Activated CD8-positive, alpha-beta memory T cell treated with anti-CD3 and anti-CD28 coated beads, Interleukin-2, amount 50 U/mL, for 4 hours (primary cell): Measurements from ENCODE around the gene KDM4C.
"Not testable (repeated sequence)": the region's sequence is repeated elsewhere in the genome, so short reads cannot be mapped to it uniquely, and the experiment has no call there.

ENCODE experiments used
- DNase-seq: peaks from one replicate; pipeline ENCODE4 v3.0.0-alpha.2; 2020

The KDM4C gene

DNA sequence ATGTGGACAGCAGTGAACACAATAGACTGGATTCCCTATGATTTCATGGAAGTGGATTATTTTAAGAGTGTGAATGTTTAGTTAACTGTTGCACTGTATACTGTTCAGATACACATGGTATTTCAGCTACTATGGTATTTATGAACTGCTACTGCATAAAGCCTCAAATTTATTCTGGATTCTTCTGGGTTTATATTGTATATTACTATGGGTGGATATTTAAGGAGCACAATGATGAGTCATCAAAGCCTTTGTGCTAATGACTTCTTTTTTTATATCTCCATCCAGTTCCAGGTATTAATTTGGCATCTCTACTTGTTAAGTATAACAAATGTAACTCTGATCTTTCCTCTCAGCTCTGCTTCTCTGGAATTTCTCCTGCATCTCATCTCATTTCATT, 6.8 kb downstream of the KDM4C start:
- DNase-seq, result no peak

DNA sequence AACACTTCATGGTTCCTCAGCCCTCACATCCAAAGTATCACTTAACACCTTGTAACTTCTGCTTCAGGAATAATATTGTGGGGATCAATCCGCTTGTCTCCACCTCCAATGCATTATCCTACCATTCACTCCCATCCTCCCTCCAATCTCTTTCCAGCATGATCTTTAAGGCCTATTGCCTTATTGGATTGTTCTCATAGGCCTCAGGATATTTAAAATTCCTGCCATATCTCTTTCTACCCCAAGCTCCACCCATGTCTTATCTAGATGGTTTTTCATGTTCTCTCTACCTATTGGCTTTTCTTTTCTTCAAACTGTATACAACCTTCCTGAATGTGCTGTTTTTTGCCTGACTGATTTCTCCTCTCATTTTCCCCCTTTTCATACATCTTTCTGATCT, 7.2 kb downstream of the KDM4C start:
- no peak for DNase-seq

DNA sequence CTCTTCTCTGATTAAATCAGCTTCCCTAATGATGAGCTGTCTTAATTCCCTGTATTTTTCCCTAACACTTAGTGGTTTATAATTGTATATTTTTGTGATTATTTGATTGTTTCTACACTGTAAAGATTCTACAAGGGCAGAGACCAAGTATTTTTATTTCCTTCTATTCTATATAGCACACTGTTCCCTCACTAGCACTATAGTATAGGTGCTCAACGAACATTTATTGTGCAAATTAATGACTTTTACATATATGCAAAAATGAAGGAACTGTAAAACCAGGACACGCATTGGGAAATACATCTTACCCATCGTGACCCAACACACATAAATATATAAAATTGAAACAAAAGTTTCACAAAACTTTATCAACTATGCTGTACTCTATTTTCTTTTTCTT, 7.6 kb downstream of the KDM4C start:
- no peak for DNase-seq

DNA sequence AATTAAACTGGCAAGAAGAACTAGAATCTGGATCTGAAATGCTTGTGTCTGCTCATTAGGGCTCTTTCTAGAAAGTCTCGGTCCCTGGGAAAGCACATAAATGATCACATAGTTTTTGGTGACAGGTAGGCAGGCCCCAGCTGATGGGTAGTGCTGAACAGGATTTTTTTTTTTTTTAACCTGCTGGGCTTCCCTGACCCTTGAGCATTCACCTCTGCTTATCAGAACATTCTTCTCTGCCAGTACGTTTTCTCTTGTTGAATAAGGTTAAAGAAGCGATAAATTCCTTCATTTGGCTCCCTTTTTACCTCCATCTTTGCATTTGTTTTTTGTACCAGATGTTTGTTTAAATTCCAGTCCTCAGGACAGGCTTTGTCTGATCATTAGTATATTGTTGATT, 8.8 kb downstream of the KDM4C start:
- no peak for DNase-seq

DNA sequence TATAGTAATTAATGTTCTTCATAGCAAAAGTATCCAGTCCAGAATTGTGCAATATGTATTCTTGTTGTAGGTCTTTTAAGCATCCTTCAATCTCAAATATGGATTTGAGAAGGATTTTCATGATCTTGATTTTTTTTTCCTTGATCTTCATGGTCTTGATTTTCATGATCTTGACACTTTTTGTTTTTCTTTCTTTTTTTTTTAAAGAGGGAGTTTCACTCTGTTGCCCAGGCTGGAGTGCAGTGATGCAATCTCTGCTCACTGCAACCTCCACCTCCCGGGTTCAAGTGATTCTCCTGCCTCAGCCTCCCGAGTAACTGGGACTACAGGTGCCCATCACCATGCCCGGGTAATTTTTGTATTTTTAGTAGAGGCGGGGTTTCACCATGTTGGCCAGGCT, 10.8 kb downstream of the KDM4C start:
- not testable (repeated sequence) for DNase-seq

DNA sequence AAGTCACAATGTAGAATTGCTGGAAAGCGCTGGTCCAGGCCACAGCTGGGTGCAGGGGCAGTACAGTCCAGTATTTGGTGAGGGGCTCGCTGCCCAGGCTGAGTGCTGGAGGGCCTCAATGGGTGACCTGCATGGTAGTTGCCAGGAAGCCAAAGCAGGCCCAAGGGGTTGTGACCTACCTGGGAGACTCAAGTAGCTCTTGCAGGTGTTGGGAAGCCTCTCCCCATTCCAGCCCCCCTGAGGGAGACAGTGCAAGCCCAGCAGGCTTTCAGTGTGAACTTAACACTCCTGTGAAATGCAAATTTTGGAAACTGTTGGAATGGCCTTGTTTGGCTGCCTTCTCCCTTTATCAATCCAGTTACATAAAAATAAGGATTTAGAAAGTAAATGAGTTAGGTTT, 13.9 kb downstream of the KDM4C start:
- DNase-seq, result no peak

DNA sequence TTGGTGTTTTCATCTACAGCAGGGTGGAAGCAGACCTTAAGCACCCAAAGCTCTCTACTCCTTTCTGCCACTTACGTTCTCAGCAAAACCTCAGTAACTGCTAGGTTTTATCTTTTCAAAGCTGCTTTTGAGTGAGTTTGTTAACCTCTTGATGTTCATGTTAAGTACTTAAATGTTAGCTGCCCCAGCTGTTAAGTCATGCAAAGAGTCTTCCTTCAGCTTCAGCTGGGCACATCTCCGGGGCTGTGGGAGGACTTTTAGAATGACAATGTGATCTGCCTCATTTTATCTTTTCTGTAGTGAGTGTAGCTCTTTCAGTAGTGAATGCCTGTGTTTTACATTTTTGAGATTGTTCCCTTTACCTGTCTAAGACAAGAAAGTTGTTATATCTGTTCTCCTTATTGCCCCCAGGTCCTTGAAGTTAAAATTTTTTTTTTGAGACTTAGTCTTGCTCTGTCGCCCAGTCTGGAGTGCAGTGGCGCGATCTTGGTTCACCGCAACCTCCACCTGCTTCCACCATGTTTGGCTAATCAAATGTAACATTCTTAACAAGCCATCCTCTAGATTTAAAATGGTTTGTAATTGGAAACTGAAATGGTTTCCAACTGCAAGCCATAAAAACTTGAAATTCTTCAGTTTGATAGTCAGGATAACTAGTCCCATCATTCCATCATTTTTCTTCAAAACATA, 19.6 kb downstream of the KDM4C start:
- DNase-seq, result no peak

DNA sequence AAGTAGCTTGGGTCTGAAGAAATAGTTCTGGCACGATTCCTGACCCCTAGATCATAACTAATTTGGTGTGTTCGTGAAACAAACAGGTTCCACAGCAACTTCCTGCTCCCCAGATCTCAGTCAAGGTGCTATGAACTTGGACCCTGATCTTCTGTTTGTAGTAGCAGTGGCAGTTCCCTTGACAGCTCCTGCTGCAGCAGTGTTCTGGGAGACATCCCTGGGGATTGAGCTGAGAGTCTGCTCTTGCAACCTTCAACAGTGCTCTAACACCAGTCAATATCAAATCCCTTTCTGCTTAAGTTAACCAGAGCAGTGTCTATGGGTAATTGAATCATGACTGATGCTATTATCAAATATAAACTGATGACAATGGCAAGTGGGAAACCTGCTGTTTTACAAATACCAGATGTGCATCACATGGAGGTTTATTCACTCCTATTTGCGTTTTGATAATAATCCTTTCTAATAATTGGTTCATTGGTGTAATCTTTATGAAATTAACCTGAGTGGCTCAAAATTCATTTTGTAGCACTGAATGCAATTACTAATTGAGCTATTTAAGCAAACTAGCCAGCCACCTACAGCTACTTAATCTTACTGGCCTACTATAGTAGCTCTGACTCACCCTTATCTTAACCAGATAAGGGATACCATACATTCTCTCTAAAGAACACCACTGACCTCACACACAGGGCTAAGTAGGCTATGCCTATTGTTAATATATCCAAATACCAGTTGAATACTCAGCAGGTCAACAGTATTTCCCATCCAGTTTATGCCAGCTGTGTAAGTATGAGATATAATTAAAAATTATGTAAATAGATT, 21.9 kb downstream of the KDM4C start:
- no peak for DNase-seq

DNA sequence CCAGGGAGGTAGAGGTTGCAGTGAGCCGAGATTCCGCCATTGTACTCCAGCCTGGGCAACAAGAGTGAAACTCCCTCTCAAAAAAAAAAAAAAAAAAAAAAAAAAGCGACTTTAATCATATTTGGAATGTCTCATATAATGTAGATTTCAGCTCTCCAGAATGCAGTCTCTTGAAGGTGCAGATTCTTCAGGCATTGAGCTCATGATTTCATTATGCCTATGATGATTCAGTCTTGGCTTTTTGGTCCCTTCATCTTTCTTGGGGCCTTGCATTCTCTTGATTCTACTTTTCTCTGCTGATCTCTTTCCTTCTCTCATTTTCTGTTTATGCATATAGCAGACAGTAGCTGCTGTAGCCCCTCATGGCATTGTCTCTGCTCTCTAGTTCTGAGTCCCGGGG, 22.9 kb downstream of the KDM4C start:
- DNase-seq, result no peak

DNA sequence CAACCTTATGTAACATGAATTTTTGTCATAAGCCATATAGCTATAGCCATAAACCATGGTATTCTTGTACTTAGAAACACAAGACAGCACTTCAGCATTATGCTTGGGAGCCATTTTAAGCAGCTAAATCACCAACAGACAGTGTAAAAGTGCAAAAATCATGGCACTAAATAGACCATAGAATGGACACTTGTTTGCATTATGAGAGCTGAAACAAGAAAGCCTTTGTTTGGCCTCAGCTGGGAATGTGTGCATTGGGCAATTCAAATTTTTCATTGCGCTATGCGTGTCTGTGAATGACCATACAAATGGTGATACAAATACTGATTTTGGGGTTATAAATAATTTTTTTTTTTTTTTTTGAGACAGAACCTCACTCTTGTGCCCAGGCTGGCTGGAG, 23.7 kb downstream of the KDM4C start:
- no peak for DNase-seq

DNA sequence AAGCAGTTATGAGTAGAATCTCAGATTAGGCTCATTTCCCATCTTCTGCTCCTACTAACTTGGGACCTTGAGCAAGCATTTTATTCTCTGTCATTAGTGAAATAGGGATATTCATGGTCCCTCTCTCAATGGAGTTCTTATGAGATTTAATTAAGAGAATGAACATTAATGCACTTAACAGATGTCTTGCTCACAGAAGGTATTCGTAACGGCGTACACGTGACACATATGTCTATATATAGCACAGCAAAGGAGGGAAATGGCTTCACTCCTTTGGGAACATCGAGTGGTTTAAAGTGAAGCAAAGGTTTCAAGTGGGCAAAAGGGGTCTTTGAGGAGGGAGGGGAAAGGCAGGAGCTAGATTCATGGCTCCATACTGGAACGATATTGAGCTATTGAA, 24.6 kb downstream of the KDM4C start:
- DNase-seq, result no peak

DNA sequence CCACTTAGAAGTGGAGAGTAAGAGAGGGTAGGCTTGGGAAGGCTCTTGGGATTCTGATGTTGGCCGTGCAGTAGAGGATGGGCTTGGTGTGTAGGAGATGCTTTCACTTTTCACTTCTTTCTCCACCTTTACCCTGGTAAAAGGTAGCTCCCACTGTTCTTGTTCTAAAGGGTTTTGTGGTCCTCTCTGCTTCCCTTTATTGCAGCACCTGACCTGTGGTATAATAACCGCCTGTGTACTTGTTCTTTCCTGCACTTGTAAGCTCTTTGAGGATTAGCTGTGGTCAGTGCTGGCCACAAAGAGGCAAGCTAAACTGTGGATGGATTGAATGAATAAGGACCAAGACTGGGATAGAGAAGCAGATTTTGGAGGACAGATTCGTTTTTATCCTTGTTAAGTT, 25.2 kb downstream of the KDM4C start:
- DNase-seq, result no peak

DNA sequence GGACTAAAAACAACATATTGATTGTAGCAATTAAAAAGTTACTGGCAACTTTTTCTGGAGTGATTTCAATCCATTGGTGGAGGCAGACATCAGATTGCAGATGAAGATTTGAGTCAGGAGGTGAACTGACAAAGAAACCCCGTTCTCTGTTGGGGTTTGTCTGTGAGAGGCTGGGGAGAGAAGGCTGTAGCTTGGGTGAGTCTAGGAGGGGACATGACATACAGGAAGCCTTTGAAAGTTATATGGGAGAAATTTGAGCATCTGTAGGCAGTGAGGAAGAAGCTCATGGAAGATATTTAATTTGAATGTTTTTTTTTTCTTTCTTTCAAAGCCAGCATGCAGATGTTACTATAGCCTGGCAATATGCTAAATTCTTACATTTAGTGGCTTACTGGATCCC, 26.0 kb downstream of the KDM4C start:
- DNase-seq, result no peak

DNA sequence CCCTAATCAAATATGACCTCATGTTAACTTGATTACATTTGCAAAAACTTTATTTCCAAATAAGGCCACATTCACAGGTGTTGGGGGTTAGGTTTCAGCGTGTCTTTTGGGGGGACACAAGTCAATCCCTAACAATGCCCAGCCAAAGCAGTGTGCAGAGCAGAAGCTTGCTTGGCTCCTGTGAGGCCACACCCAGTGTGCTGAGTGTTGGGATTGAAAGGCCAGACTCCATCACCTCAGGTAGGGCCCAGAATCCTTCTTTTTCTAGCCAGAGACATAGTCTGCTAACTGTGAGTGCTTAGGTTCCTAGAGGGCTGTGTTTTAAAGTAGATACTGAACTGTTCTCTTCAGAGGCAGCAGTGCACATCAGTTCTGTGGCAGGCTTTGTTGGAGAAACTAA, 27.9 kb downstream of the KDM4C start:
- DNase-seq, result no peak

DNA sequence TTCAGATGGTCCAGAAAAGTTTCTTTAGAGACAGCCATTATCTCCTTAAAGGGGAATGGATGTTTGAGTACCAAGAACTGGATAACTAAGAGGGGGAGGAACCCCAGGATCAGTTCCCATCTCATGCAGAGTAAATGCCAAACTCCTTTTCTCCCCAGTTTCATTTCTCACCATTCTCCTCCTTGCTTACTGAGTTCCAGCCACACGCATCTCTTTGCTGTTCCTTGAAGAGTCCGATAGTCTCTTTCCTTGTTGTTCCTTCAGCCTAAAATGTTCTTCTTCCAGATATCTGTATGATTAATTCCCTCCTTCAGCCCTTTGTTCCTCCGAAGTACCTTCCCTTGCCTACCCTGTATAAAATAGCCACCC, 30.0 kb downstream of the KDM4C start:
- DNase-seq, result no peak

DNA sequence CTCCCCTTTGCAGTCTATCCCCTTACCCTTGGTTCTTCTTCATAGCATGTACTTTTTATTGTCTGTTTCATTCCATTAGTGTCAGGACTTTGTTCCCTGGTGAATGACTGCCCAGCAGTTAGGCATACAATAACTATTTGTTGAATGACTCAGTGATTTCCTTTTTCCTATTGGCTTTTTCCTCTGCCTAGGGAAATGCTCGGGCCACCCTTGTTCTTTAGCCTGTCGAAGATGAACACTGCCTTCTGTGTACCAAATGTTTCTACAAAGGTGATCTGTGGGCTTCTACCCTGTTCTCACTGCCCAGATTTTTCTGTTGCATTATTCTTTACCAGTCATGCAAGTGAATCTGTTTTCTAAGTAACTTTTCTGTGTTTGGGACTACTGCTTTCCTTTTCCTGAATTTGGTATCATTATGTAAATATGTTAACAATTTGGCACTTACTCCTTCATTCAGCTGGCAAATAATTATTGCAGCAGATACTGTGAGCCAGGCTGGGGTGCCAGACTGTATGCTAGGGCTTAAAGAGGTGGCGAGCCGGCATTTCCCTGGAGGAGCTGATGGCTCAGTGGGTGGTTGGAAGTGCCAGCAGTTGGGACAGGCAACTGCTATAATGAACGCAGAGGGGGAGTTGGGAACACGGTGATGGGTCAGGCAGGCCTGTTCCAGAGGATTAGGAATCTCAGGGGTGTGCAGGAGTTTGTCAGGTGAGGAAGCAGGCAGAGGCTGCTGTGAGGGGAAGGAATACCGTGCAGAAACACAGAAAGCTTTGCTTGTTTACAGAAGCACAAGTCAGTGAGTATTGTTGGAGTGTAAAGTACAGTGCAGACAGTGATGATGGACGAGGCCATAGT, 30.6 kb downstream of the KDM4C start:
- DNase-seq, result no peak

DNA sequence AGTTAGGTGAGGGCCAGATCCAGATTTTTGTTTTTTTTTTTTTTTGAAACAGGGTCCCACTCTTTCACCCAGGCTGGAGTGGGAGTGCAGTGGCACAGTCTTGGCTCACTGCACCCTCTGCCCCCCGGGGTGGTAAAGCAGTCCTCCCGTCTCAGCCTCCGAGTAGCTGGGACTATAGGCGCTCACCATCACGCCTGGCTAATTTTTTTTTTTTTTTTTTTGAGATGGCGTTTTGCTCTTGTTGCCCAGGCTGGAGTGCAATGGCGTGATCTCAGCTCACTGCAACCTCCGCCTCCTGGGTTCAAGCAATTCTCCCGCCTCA, 31.2 kb downstream of the KDM4C start:
- DNase-seq, result not testable (repeated sequence)

DNA sequence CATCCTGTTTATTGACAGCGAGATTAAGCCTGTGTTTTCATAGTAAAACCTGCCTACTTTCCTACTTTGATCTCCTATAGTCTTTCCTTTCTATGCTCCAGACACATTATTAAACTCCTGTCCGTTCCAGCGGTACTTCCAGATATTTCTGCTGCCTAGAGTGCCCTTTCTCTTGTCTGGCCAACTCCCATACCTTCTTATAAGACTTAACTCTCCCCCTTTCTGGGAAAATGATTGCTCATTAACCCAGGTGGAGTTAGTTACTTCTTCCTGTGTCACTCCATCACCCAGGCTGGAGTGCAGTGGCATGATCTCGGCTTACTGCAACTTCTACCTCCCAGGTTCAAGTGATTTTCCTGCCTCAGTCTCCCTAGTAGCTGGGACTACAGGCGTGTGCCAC, 33.1 kb downstream of the KDM4C start:
- no peak for DNase-seq

DNA sequence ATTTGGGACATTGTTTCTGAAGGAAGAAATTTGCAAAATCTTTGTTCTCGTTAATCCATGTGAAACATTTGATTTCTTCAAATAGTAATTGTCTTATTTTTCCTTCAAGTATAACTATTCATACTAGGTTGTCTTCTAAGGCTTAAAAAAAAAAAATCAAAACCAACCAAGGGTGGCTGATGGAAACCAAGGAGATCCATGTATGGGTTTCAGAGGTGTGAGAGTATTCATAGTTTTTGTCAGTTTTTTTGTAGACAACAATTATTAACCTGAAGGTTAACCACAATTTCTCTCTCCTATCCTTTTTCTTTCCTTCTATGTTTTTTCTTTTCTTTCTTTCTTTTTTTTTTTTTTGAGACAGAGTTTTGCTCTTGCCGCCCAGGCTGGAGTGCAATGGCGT, 35.4 kb downstream of the KDM4C start:
- no peak for DNase-seq

DNA sequence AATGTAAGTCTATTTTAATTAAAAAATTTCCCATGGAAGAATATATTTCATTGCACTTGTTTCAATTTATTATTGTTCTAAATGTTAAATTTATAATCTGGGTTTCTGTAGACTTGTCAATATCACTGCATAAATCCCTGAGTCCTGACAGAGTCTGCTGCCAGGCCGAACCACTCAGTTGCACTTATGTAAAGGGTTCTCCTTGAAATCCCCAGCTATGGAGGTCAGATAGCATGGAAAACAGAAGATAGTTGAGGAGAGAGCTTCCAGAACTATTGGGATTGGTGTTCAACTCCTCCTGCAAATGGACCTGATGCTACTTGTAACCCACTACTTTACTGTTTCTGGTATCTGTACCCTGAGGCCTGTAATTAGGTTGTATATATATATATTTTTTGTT, 37.2 kb downstream of the KDM4C start:
- DNase-seq, result no peak

DNA sequence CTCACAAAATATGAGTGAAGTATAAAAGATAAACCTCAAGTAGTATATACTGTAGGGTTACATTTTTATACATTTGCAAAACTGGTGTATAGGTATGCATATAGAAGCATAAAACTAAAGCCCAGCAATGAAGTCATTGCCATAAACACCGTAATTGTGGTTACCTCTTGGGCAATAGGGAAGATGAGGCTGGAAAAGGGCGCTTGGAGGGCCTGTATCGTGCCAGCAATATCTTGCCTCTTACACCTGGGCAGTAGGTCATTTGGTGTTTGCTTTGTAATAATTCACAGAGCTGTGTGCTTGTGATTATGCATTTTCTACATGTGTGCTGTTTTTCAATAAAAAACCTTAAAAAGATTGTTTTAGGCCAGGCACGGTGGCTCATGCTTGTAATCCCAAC, 45.2 kb downstream of the KDM4C start:
- no peak for DNase-seq

DNA sequence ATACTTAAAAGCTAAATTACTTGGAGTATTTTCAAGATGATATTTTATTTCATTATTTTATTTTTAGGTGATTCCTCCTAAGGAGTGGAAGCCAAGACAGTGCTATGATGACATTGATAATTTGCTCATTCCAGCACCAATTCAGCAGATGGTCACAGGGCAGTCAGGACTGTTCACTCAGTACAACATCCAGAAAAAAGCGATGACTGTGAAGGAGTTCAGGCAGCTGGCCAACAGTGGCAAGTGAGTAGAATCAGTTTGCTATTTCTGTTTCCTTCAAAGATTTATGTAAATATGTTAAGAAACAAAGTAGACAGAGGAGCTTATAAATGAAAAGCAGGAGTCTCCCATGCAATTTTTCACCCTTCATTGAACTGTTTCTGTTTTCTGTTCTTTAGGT, 47.8 kb downstream of the KDM4C start:
- no peak for DNase-seq

DNA sequence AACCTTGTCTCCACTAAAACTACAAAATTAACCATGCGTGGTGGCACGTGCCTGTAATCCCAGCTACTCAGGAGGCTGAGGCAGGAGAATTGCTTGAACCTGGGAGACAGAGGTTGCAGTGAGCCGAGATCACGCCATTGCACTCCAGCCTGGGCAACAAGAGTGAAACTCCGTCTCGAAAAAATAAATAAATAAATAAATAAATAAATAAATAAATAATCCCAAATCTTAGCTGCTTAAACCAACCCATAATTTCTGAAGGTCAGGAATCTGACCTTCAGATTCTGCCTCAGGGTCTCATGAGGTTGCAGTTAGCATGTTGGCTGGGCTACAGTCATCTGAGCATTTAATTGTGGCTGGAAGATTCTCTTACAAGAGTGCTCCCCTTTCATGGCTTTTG, 48.5 kb downstream of the KDM4C start:
- not testable (repeated sequence) for DNase-seq

DNA sequence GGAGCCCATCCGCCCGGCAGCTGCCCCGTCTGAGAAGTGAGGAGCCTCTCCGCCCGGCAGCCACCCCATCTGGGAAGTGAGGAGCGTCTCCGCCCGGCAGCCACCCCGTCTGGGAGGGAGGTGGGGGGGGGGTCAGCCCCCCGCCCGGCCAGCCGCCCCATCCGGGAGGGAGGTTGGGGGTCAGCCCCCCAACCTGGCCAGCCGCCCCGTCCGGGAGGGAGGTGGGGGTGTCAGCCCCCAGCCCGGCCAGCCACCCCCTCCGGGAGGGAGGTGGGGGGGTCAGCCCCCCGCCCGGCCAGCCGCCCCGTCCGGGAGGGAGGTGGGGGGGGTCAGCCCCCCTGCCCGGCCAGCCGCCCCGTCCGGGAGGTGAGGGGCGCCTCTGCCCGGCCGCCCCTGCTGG, 49.9 kb downstream of the KDM4C start:
- DNase-seq, result not testable (repeated sequence)
